ENCODE results near the gene PHOX2B.
A peak's percentile ranks its signal among the peaks of the same experiment; 100 is the strongest.

PHOX2B gene

GRCh38 chr4:41709844-41710481 is 38.6 kb downstream of the PHOX2B start:
- DNase-seq = peak; percentile 49

GRCh38 chr4:41703785-41704184 is 44.7 kb downstream of the PHOX2B start:
- no peak for DNase-seq

GRCh38 chr4:41702770-41703169 is 45.8 kb downstream of the PHOX2B start:
- DNase-seq = no peak

- no peak for DNase-seq
Observed at GRCh38 chr4:41701983-41702382, 46.5 kb downstream of the PHOX2B start.

GRCh38 chr4:41696763-41697162 is 51.8 kb downstream of the PHOX2B start:
- DNase-seq = no peak

- no peak for DNase-seq
Observed at GRCh38 chr4:41696131-41696530, 52.4 kb downstream of the PHOX2B start.
